GM12872 (cell line): ENCODE data around the gene SORBS1.

ENCODE experiments used
- TF ChIP-seq, protein P1 (sequence below): IDR thresholded peaks from 3 replicates; pipeline ENCODE4 v1.5.1; 2011; ENCODE audit warnings: low read depth, mild to moderate bottlenecking, low read length, moderate library complexity; ENCODE audit not compliant: insufficient read depth

The SORBS1 gene

GRCh38 chr10:95440756-95441546, 120.2 kb downstream of the SORBS1 start:
- TF ChIP-seq, protein P1, sequence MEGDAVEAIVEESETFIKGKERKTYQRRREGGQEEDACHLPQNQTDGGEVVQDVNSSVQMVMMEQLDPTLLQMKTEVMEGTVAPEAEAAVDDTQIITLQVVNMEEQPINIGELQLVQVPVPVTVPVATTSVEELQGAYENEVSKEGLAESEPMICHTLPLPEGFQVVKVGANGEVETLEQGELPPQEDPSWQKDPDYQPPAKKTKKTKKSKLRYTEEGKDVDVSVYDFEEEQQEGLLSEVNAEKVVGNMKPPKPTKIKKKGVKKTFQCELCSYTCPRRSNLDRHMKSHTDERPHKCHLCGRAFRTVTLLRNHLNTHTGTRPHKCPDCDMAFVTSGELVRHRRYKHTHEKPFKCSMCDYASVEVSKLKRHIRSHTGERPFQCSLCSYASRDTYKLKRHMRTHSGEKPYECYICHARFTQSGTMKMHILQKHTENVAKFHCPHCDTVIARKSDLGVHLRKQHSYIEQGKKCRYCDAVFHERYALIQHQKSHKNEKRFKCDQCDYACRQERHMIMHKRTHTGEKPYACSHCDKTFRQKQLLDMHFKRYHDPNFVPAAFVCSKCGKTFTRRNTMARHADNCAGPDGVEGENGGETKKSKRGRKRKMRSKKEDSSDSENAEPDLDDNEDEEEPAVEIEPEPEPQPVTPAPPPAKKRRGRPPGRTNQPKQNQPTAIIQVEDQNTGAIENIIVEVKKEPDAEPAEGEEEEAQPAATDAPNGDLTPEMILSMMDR, result no peak

DNA sequence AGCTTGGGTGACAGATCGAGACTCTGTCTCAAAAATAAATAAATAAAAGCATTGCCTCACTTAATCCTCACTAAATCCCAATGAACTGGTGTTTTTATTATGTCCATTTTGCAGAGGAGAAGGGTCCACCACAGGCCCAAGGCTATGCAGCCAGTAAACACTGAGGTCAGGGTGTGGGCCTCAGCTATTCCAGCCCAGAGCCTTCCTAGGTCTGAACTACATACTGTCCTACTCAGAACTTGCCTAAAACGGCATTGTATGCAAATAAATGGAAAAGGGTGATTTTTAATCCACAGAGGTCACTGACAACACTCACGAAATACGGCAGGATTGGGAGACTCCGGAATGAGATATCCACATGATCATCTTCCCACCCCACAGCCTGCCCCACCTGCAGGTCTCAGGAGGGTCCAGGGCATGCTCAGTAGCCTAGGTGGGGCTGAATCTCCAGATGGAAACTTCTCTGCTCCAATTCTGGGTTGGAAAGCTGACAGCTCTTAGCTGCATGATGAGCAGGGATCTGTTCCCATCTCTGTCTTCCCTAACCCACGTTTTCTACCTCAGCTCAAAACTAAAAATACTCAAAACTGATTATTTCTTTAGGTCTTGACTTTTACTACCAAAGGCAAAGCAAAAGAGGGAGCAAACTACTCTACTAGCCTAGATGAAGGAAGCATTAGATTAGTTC, 121.0 kb downstream of the SORBS1 start:
- TF ChIP-seq, protein P1, result no peak

DNA sequence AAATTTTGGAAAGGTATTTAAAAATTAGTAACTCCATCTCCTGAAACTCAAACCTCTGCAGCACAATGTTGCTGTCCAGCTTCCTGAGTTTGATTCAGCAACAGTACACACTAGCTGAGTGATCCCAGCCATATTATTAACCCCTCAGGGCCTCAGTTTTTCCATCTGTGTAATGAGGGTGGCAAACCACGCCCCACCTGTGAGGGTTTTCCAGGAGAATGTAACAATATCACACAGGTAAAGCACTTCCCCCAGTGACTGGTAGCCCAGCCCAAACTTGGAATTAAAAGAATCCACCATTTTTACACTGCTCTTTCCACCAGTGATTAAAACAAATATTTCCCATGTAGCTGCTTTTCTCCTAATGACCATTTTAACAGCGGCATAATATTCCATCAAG, 122.4 kb downstream of the SORBS1 start:
- TF ChIP-seq, protein P1, result no peak

GRCh38 chr10:95437669-95438068, 123.5 kb downstream of the SORBS1 start:
- TF ChIP-seq, protein P1, result no peak

- TF ChIP-seq, protein P1, result no peak
Observed at GRCh38 chr10:95435548-95436279, 125.5 kb downstream of the SORBS1 start.

- TF ChIP-seq, protein P1, result no peak
Observed at GRCh38 chr10:95434583-95434982, 126.6 kb downstream of the SORBS1 start.

- TF ChIP-seq, protein P1, result no peak
Observed at GRCh38 chr10:95431900-95432342, 129.2 kb downstream of the SORBS1 start.
